SU-DHL-6 (cell line): ENCODE data around the gene FES.

Source experiments
- H2AFZ ChIP-seq: fragments of 200-600 bp; sonication (generic); 2 replicates; pipeline ENCODE4 v1.6.1; 2014; ENCODE audit warnings: low read depth, mild to moderate bottlenecking, moderate library complexity, mixed read lengths, antibody characterized with exemption, low read length; ENCODE audit not compliant: severe bottlenecking
- H3F3A ChIP-seq: fragments of 200-600 bp; shearing (Covaris generic); 2 replicates; pipeline ENCODE4 v1.6.0; 2016; ENCODE audit warnings: antibody characterized with exemption, mild to moderate bottlenecking; ENCODE audit not compliant: insufficient read depth
- H3K27ac ChIP-seq: fragments of 200-600 bp; sonication (generic); 2 replicates; pipeline ENCODE4 v1.5.1; 2016; ENCODE audit warnings: low read depth, mild to moderate bottlenecking, low read length, moderate library complexity, mixed read lengths
- H3K27me3 ChIP-seq: fragments of 200-600 bp; sonication (generic), shearing (Covaris generic); 2 replicates; pipeline ENCODE4 v1.6.0; 2014; ENCODE audit warnings: mild to moderate bottlenecking, low read length
- H3K36me3 ChIP-seq: fragments of 200-600 bp; sonication (generic); 2 replicates; pipeline ENCODE4 v1.6.1; 2014; ENCODE audit warnings: mild to moderate bottlenecking, low read length, mixed read lengths
- H3K4me2 ChIP-seq: fragments of 300-600, 200-600 bp; shearing (Covaris generic), sonication (generic); 2 replicates; pipeline ENCODE4 v1.6.0; 2014; ENCODE audit warnings: low read length, low read depth, mild to moderate bottlenecking; ENCODE audit not compliant: poor library complexity, severe bottlenecking
- H3K4me3 ChIP-seq: fragments of 200-600 bp; sonication (generic); 2 replicates; pipeline ENCODE4 v1.5.1; 2014; ENCODE audit warnings: antibody characterized with exemption, low read length, mild to moderate bottlenecking, mixed read lengths; ENCODE audit not compliant: insufficient read depth, poor library complexity, severe bottlenecking
- H3K79me2 ChIP-seq: fragments of 200-600 bp; sonication (generic); 2 replicates; pipeline ENCODE4 v1.6.1; 2014; ENCODE audit warnings: mild to moderate bottlenecking, low read length, moderate library complexity; ENCODE audit not compliant: insufficient read depth
- H3K9ac ChIP-seq: fragments of 200-600 bp; sonication (generic); 2 replicates; pipeline ENCODE4 v1.7.0; 2014; ENCODE audit warnings: mild to moderate bottlenecking, low read length
- H3K9me2 ChIP-seq: fragments of 200-600 bp; sonication (generic); replicated peaks from 2 replicates; pipeline ENCODE4 v1.6.1; 2014; ENCODE audit warnings: low read length; ENCODE audit not compliant: insufficient read depth
- H3K9me3 ChIP-seq: fragments of 200-600 bp; sonication (generic); 2 replicates; pipeline ENCODE4 v1.6.1; 2014; ENCODE audit warnings: low read length, mixed read lengths; ENCODE audit not compliant: insufficient read depth
- H4K20me1 ChIP-seq: fragments of 200-600 bp; sonication (generic); 2 replicates; pipeline ENCODE4 v1.6.1; 2014; ENCODE audit warnings: low read depth, mild to moderate bottlenecking, antibody characterized with exemption, low read length, moderate library complexity, mixed read lengths
- CTCF ChIP-seq: fragments of 200-600 bp; sonication (generic); IDR thresholded peaks from one replicate; pipeline ENCODE4 v1.5.1; 2017; ENCODE audit warnings: antibody characterized with exemption, mild to moderate bottlenecking, low read length, moderate library complexity; ENCODE audit not compliant: insufficient read depth, poor library complexity, severe bottlenecking
- EZH2phosphoT487 ChIP-seq: fragments of 200-600 bp; sonication (generic), shearing (Covaris generic); conservative IDR thresholded peaks from 2 replicates; pipeline ENCODE4 v1.6.1; 2018; ENCODE audit warnings: mild to moderate bottlenecking, antibody characterized with exemption, low read length, moderate library complexity, mixed read lengths

FES gene

DNA sequence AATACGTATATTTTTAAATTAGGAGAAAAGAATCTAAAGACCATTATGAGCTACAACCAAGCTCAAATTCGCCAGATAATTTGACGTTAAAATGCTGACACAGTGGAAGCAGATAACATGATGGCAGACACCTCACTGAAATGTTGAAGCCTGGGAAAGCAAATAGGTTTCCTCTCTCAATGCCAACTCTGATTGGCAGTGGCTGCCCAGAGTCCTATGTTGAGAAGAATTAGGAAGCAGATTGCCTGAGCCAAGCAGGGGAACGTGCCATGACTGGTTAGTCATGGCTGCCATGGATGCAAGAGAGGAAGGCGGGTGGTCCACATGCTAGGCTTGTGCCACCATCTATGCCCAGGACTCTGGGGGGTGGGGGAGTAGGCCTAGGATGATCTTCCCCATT is 54.0 kb downstream of the FES start:
- Histone ChIP-seq H3F3A (no peaks in the 10 kb centered on the region), H3K4me3 (no peak overlapping the region), H3K4me2 (no peak overlapping the region), H3K27ac (no peak overlapping the region), H2AFZ (no peak overlapping the region), H3K27me3 (no peaks in the 10 kb centered on the region), H3K9ac (no peak overlapping the region), H4K20me1 (no peaks in the 10 kb centered on the region), H3K9me3 (no peaks in the 10 kb centered on the region), H3K79me2 (peaks cover 17% of the 10 kb centered on the region), H3K9me2 (no peaks in the 10 kb centered on the region), H3K36me3 (peaks cover 15% of the 10 kb centered on the region; the same call in 1 of the 2 replicates)
- TF ChIP-seq CTCF (no peak), EZH2phosphoT487 (no peak)

DNA sequence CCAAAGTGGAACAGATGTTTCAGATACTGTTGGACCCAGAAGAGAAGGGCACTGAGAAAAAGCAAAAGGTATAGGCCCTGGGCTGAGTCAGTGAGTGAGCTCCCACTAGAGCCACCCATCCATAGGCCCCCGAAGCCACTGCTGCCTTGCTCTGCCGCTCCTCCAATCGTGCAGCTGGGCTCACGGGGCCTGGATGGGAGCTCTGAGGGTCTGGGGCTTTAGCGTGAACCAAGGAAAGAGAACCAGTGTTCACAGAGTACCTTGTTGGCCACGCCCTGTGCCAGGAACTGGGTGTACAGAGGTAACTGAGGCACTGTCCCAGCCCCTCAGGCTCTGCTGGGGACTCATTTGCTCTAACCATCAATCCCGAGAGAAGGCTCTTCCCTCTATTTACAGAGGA is 55.5 kb downstream of the FES start:
- no peaks in the 10 kb centered on the region for H3K9me2 ChIP-seq
- no peak overlapping the region for H3K4me2 ChIP-seq
- H3K4me3 ChIP-seq, result no peak overlapping the region
- no peaks in the 10 kb centered on the region for H3F3A ChIP-seq
- no peak overlapping the region for H3K9ac ChIP-seq
- no peaks in the 10 kb centered on the region for H3K27me3 ChIP-seq
- H4K20me1 ChIP-seq, result no peaks in the 10 kb centered on the region
- H3K79me2 ChIP-seq, result peaks cover 17% of the 10 kb centered on the region
- TF ChIP-seq CTCF, result no peak
- TF ChIP-seq EZH2phosphoT487, result no peak
- no peak overlapping the region for H2AFZ ChIP-seq
- H3K27ac ChIP-seq, result no peak overlapping the region
- no peaks in the 10 kb centered on the region for H3K9me3 ChIP-seq
- peaks cover 15% of the 10 kb centered on the region; the same call in 1 of the 2 replicates for H3K36me3 ChIP-seq

- Histone ChIP-seq H3K9ac (no peak overlapping the region), H2AFZ (no peak overlapping the region), H3K36me3 (peaks cover 15% of the 10 kb centered on the region; the same call in 1 of the 2 replicates), H3K27ac (no peak overlapping the region), H4K20me1 (no peaks in the 10 kb centered on the region), H3K4me3 (no peak overlapping the region), H3K4me2 (no peak overlapping the region), H3K79me2 (peaks cover 9% of the 10 kb centered on the region), H3K27me3 (no peaks in the 10 kb centered on the region), H3K9me2 (no peaks in the 10 kb centered on the region), H3K9me3 (no peaks in the 10 kb centered on the region), H3F3A (no peaks in the 10 kb centered on the region)
- TF ChIP-seq EZH2phosphoT487 (no peak), CTCF (no peak)
Observed at GRCh38 chr15:90941038-90941437, 56.7 kb downstream of the FES start.
